NCI-H2171 treated with DMSO at 0.1 percent for 48 hours (cell line): ENCODE results near the gene GLMP.

Experiments
- DNase-seq: peaks from one replicate; lab custom pipeline; 2025; lab: John Stamatoyannopoulos, UW

The GLMP gene

GRCh38 chr1:156247460-156248322 is 47.8 kb downstream of the GLMP start, which contains the start of gene PAQR6:
PAQR6 (minus strand) TSS chr1:156248056; CDS start chr1:156246731, 1,325 bp downstream.
- no peak for DNase-seq

- DNase-seq, result peak; percentile 15
Measured at GRCh38 chr1:156246781-156247459, 48.6 kb downstream of the GLMP start.

- no peak for DNase-seq
Measured at GRCh38 chr1:156246241-156246780, 49.2 kb downstream of the GLMP start.

- DNase-seq, result peak; percentile 14
Measured at GRCh38 chr1:156245451-156246232, 49.8 kb downstream of the GLMP start.

- no peak for DNase-seq
Measured at GRCh38 chr1:156244712-156245111, 50.8 kb downstream of the GLMP start.

DNA sequence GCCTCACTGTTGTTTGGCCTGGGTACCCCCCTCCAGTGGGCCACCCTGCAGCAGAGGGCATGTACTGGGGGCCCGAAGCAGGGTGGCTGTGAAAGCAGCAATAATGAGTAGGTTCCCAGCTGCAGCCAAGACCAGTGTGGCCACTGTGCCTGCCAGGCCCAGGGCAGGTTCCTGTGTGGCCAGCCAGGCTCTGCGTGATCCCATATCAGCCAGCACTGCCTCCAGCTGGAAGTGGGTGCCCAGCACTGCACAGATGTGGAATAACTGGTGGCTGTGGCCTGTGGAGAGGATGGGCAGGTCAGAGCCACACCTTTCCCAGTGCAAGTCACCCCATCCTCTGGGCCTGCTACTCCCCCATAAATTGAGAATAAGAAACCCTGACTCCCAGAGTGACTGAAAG is 51.4 kb downstream of the GLMP start:
- DNase-seq, result no peak

- DNase-seq, result no peak
Measured at GRCh38 chr1:156242738-156243137, 52.7 kb downstream of the GLMP start.
